Lung (tissue), 12 donors: ENCODE results near the gene DGAT2L6. TPM values are rescaled to one million over a fixed set of nuclear protein-coding genes. Genes with fewer than 3 reads are reported as not detected.

ENCODE experiments used
- ATAC-seq: fragments of 200-7000 bp; cut with Tn5 transposase; one replicate; pipeline ENCODE4 v1.9.1; 2020; ENCODE audit warnings: moderate number of reproducible peaks; ENCODE audit not compliant: insufficient read depth, low FRiP score
- DNase-seq, 3 donors: peaks; one replicate each; pipeline ENCODE4 v3.0.0-alpha.2; 2013 to 2017
- H3K27ac ChIP-seq, 2 donors: one replicate each; pipeline ENCODE4 v1.5.1; 2013; ENCODE audit warnings: mild to moderate bottlenecking in 2 of 2, moderate library complexity in 2 of 2, control low read depth in 1 of 2, inconsistent platforms in 1 of 2, low read depth in 1 of 2, low read length in 1 of 2
- H3K27me3 ChIP-seq, 3 donors: one replicate each; pipeline ENCODE4 v1.5.1; 2013; ENCODE audit warnings: low read length in 2 of 3; ENCODE audit not compliant: control insufficient read depth in 3 of 3, insufficient read depth in 3 of 3
- H3K36me3 ChIP-seq, 4 donors: one replicate each; pipeline ENCODE4 v1.5.1; 2013; ENCODE audit warnings: low read length in 4 of 4, mild to moderate bottlenecking in 1 of 4, moderate library complexity in 1 of 4; ENCODE audit not compliant: control insufficient read depth in 4 of 4, insufficient read depth in 4 of 4
- H3K4me1 ChIP-seq, 5 donors: one replicate each; pipeline ENCODE4 v1.5.1; 2013; ENCODE audit warnings: low read length in 5 of 5, mild to moderate bottlenecking in 2 of 5, moderate library complexity in 1 of 5; ENCODE audit not compliant: control insufficient read depth in 5 of 5, insufficient read depth in 5 of 5
- H3K4me3 ChIP-seq: one replicate; pipeline ENCODE4 v1.5.1; 2013; ENCODE audit warnings: mild to moderate bottlenecking, control low read depth, moderate library complexity
- H3K9ac ChIP-seq, 2 donors: one replicate each; pipeline ENCODE4 v1.5.1; 2013; ENCODE audit warnings: low read length in 2 of 2, control low read depth in 1 of 2; ENCODE audit not compliant: insufficient read depth in 1 of 2
- H3K9me3 ChIP-seq, 4 donors: one replicate each; pipeline ENCODE4 v1.5.1; 2013; ENCODE audit warnings: low read length in 3 of 4, mild to moderate bottlenecking in 1 of 4, moderate library complexity in 1 of 4; ENCODE audit not compliant: control insufficient read depth in 4 of 4, insufficient read depth in 3 of 4
- CTCF ChIP-seq: IDR thresholded peaks from 2 replicates; pipeline ENCODE4 v1.5.1; 2012; ENCODE audit warnings: mild to moderate bottlenecking; ENCODE audit errors: control extremely low read depth, extremely low read depth
- WGBS, 2 donors: extraction: QIAGEN DNeasy Blood & Tissue Kit; methylation state at CpG; one replicate each; pipeline ENCODE4 v1.1.7; 2013; 5-methylcytosine and 5-hydroxymethylcytosine counted together
- polyA plus RNA-seq, 2 donors: library from polyadenylated mRNA; stranded (reverse); fragments of 200-250 nt; gene quantifications; one replicate each; pipeline ENCODE4 v1.2.1, GENCODE V29; 2013
- total RNA-seq, 2 donors: library from RNA; depleted of rRNA in 1 of 2; stranded (reverse); fragments of >200 nt in 1 of 2; gene quantifications; one replicate each; pipeline ENCODE4 v1.2.1, GENCODE V29; 2014 to 2021
- donor health status: control.
- donor health status: control.
- donor health status: Bipolar disorder and iron deficiency.
- donor health status: healthy.
- donor health status: DM: yes; HTN: yes; CAD: no.

The DGAT2L6 gene
- total and polyA plus RNA-seq, 4 donors, result not detected

DNA sequence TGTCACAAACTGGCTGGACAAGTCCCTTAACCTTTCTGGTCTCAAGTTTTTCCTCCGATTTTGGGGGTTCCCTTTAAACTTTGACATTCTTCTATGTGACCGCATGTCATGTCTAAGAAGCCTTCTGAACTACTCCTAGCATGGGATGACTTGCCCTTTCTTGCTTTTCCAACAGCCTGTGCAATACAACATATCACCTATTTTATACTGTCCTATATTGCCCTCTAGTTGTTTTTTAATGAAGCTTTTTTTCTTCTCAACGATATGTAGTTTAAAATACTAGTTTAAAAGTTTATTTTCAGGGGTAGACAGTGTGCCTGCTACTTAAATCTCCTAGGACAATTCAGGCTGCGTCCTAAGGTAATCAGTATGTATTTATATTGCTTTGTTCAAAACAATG lies 45.1 kb upstream of the DGAT2L6 start:
- Histone ChIP-seq H3K27me3 (peaks cover 0 to 2% (median 0%) of the 10 kb centered on the region in 3 donors), H3K27ac (no peak overlapping the region), H3K36me3 (no peaks in the 10 kb centered on the region), H3K4me1 (peaks cover 0 to 8% (median 0%) of the 10 kb centered on the region in 5 donors), H3K9ac (no peak overlapping the region), H3K4me3 (no peak overlapping the region), H3K9me3 (peaks cover 0 to 7% (median 2%) of the 10 kb centered on the region in 4 donors)
- WGBS, 2 donors, result 40 to 57% methylated on average over 4 of the region's 4 CpGs
- ATAC-seq, result no peak
- no peak for TF ChIP-seq CTCF
- peak in 2 of 3 donors; percentile 1 to 12 for DNase-seq

DNA sequence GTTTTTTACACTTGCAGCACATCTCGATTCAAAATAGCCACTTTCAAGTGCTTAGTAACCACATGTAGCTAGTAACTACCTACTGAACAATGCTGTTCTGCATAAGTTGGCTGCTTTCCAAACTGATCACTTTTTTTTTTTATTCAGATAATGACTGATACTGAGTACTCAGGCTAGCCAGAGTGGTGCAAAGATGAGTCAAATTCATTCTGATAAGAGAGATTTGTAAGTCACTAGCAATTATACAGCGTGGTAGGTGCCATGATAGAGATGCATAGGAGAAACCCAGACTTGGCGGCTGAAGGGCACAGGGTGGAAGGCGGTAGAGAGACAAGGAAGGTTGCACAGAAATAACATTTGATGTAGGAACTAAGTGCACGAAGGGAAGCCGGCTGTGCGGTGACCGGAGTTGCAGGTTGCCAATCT lies 44.4 kb upstream of the DGAT2L6 start:
- no peak for ATAC-seq
- 0 to 26% methylated on average over 8 of the region's 8 CpGs for WGBS, 2 donors
- H3K27me3 ChIP-seq, result peaks cover 0 to 2% (median 0%) of the 10 kb centered on the region in 3 donors

GRCh38 chrX:70133303-70134115 lies 43.8 kb upstream of the DGAT2L6 start, which contains the start of gene IGBP1:
Gene IGBP1, plus strand, starts transcription at chrX:70133447. Its CDS starts 501 bp downstream, at chrX:70133948.
- peak within 1 kb of the TSS; percentile 88 to 91 for H3K27ac ChIP-seq
- peaks cover 0 to 8% (median 0%) of the 10 kb centered on the region in 5 donors for H3K4me1 ChIP-seq
- peaks cover 0 to 7% (median 2%) of the 10 kb centered on the region in 4 donors for H3K9me3 ChIP-seq
- TF ChIP-seq CTCF, result peak; percentile 9
- peaks cover 0 to 2% (median 0%) of the 10 kb centered on the region in 3 donors for H3K27me3 ChIP-seq
- 0 to 34% methylated on average over 37 to 59 of the region's 59 CpGs for whole genome bisulfite sequencing, 2 donors
- H3K4me3 ChIP-seq, result peak within 1 kb of the TSS; percentile 51
- no peaks in the 10 kb centered on the region for H3K36me3 ChIP-seq
- ATAC-seq (peak; percentile 85), DNase-seq (peak; percentile 88 to 94 (median 93))
- H3K9ac ChIP-seq, result peak within 1 kb of the TSS; percentile 62 to 82

More for the DNA sequence above, 44.4 kb upstream of the DGAT2L6 start:
- H3K27ac ChIP-seq, result peak overlapping the region; percentile 74 to 88
- DNase-seq, result no peak
- peak overlapping the region; percentile 48 for H3K4me3 ChIP-seq
- H3K36me3 ChIP-seq, result no peaks in the 10 kb centered on the region
- peaks cover 0 to 7% (median 2%) of the 10 kb centered on the region in 4 donors for H3K9me3 ChIP-seq
- peak overlapping the region in 1 of 2 donors; percentile 49 for H3K9ac ChIP-seq
- peaks cover 0 to 8% (median 0%) of the 10 kb centered on the region in 5 donors for H3K4me1 ChIP-seq
- no peak for TF ChIP-seq CTCF
